Adrenal gland (tissue), 12 donors: ENCODE results near the gene TOR2A. TPM values are rescaled to one million over a fixed set of nuclear protein-coding genes. Genes with fewer than 3 reads are reported as not detected.
A peak's percentile ranks its signal among the peaks of the same experiment; 100 is the strongest.

Source experiments
- DNase-seq, 7 donors: peaks; one replicate each; pipeline ENCODE4 v3.0.0-alpha.2; 2019 to 2020
- H3K27ac ChIP-seq, 5 donors: fragments of 200-600 bp; sonication (generic) in 4 of 5; 1 replicate in 3 of 5; 2 replicates in 2 of 5; pipeline versions ENCODE4 v1.5.1 to v1.8.0; 2016 to 2020; ENCODE audit warnings: mild to moderate bottlenecking in 1 of 5
- H3K27me3 ChIP-seq: fragments of 200-600 bp; 2 replicates; pipeline ENCODE4 v1.8.0; 2021
- H3K36me3 ChIP-seq, 2 donors: fragments of 200-600 bp; replicated peaks in 1 of 2; 1 replicate in 1 of 2; 2 replicates in 1 of 2; pipeline versions ENCODE4 v1.5.1 to v1.8.0; 2018 to 2022
- H3K4me1 ChIP-seq, 2 donors: fragments of 200-600 bp; replicated peaks in 1 of 2; 1 replicate in 1 of 2; 2 replicates in 1 of 2; pipeline versions ENCODE4 v1.5.1 to v1.8.0; 2018 to 2021
- H3K4me3 ChIP-seq, 4 donors: fragments of 200-600 bp; sonication (generic) in 3 of 4; one replicate each; pipeline ENCODE4 v1.5.1; 2016 to 2018
- H3K9me3 ChIP-seq, 3 donors: fragments of 200-600 bp; sonication (generic) in 1 of 3; replicated peaks in 1 of 3; 1 replicate in 2 of 3; 2 replicates in 1 of 3; pipeline versions ENCODE4 v1.5.1 to v1.8.0; 2016 to 2021
- POLR2A ChIP-seq, 2 donors: fragments of 450-650 bp; IDR thresholded peaks; one replicate each; pipeline ENCODE4 v1.6.1; 2017; ENCODE audit warnings: antibody characterized with exemption in 2 of 2, mild to moderate bottlenecking in 2 of 2, moderate library complexity in 1 of 2
- WGBS, 4 donors: extraction: QIAGEN DNeasy Blood & Tissue Kit in 2 of 4; methylation state at CpG; one replicate each; pipeline versions ENCODE4 v1.1.5 to v1.1.7; 2013 to 2017; 5-methylcytosine and 5-hydroxymethylcytosine counted together
- intact Hi-C, 2 donors: fragments of 100-400 bp; cut with DNase I; formaldehyde crosslinking; loops; one replicate each; pipeline versions ENCODE4 v1.14.1 to v1.15.0; 2022 to 2023
- polyA plus RNA-seq, 3 donors: library from polyadenylated mRNA; stranded (reverse); fragments of 200-250 nt in 2 of 3; fragments of 350-450 nt in 1 of 3; fragmentation: Illumina TruSeq in 1 of 3; extraction: RNeasy Lipid Tissue Mini Kit (QIAGEN cat#74804) in 1 of 3; gene quantifications; one replicate each; pipeline ENCODE4 v1.2.3, GENCODE V29; 2013 to 2014
- total RNA-seq, 9 donors: library from RNA; depleted of rRNA in 4 of 9; stranded (reverse); fragments of >200 nt in 4 of 9; fragments of 120-200 nt in 1 of 9; fragmentation: NEBNext Ultra II Directional in 1 of 9; extraction: Animal tissue kit (Norgen Biotek cat#: 25700) in 1 of 9; gene quantifications; one replicate each; pipeline versions ENCODE4 v1.1.0 to v1.2.4, GENCODE V29; 2013 to 2023
- TF ChIP-seq, protein P1 (sequence below), 6 experiments: fragments of 450-650 bp in 4 of 6; fragments of 200-600 bp in 2 of 6; sonication (generic) in 1 of 6; IDR thresholded peaks; 1 replicate in 5 of 6; 2 replicates in 1 of 6; pipeline versions ENCODE4 v1.5.1 to v1.8.0; 2016 to 2021; ENCODE audit warnings: antibody characterized with exemption in 6 of 6, mild to moderate bottlenecking in 2 of 6, moderate library complexity in 1 of 6
- donor health status: healthy with polysubstance abuse.
- donor health status: Bipolar disorder and iron deficiency.
- donor health status: DM: yes; HTN: yes; CAD: no.
- donor health status: DM: no; HTN: no; CAD: no.
- donor health status: DM: no; HTN: no; CAD: no.
- donor health status: DM: yes; HTN: yes; CAD: no.

TOR2A gene
- total and polyA plus RNA-seq, 12 donors, result 4.3 to 30.6 (median 16.3) TPM

DNA sequence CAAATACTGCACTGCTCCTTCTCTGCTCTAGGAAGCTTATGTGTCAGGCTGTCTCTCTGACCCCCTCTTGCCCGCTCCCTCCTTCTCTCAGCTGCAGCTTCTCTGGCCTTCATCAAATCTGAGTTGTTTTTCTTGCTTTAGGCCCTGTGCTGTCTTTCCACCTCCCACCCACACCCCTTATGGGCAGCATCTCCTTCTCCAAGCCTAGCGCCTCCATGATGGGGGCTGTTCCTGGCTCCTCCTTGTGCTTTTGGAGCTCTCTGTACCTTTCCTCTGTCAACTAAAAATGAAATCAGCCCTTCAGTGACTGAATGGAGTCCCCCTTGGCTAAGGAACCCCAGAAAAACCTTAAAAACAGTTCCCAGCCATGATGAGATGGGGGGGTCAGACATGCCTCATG, 35.0 kb downstream of the TOR2A start:
- Histone ChIP-seq H3K9me3 (no peaks in the 10 kb centered on the region), H3K4me3 (no peak overlapping the region), H3K4me1 (peaks cover 0 to 13% of the 10 kb centered on the region in 2 donors), H3K36me3 (no peaks in the 10 kb centered on the region), H3K27me3 (no peaks in the 10 kb centered on the region), H3K27ac (peak overlapping the region in 2 of 5 donors; percentile 87 to 94)
- DNase-seq, result no peak
- intact Hi-C loops, result no loop called here
- no peak for TF ChIP-seq POLR2A (IDR thresholded peaks at IDR 0.05)
- TF ChIP-seq, protein P1, sequence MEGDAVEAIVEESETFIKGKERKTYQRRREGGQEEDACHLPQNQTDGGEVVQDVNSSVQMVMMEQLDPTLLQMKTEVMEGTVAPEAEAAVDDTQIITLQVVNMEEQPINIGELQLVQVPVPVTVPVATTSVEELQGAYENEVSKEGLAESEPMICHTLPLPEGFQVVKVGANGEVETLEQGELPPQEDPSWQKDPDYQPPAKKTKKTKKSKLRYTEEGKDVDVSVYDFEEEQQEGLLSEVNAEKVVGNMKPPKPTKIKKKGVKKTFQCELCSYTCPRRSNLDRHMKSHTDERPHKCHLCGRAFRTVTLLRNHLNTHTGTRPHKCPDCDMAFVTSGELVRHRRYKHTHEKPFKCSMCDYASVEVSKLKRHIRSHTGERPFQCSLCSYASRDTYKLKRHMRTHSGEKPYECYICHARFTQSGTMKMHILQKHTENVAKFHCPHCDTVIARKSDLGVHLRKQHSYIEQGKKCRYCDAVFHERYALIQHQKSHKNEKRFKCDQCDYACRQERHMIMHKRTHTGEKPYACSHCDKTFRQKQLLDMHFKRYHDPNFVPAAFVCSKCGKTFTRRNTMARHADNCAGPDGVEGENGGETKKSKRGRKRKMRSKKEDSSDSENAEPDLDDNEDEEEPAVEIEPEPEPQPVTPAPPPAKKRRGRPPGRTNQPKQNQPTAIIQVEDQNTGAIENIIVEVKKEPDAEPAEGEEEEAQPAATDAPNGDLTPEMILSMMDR (IDR thresholded peaks at IDR 0.05), result no peak
- 89 to 100% (median 96%) methylated on average over 2 of the region's 2 CpGs for WGBS, 4 donors

DNA sequence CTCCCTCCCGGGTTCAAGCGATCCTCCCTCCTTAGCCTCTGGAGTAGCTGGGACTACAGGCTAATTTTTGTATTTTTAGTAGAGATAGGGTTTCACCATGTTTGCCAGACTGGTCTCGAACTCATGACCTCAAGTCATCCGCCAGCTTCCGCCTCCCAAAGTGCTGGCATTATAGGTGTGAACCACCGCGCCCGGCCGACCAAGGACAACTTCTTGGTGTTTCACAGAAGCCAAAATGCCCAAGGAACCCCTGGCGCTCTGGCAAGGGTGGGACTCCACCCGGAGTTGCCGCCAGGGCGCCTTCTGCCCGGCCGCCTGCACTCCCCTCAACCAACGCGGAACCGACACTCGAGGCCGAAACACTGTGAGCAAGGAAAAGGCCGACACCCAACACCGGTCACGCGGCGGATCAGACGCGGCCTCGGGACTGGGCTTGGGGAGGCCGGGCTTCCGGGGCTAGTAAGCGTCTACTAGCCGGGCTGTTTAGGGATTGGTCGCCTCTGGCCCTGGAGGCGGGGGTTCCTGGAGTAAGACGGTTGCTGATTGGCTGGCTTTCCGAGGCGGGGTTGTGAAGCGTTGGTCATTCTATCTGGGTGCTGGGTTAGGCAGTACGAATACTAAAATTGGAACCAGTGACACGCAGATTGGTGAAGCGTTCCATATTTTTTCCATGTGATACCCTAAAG, 36.0 kb downstream of the TOR2A start:
- peak overlapping the region; percentile 69 to 94 (median 87) for H3K27ac ChIP-seq
- no peaks in the 10 kb centered on the region for H3K36me3 ChIP-seq
- peak overlapping the region in 1 of 4 donors; percentile 31 for H3K4me3 ChIP-seq
- H3K4me1 ChIP-seq, result peaks cover 0 to 13% of the 10 kb centered on the region in 2 donors
- no peaks in the 10 kb centered on the region for H3K27me3 ChIP-seq
- TF ChIP-seq POLR2A (IDR thresholded peaks at IDR 0.05), result peak in 1 of 2 donors; percentile 67
- TF ChIP-seq, protein P1 (IDR thresholded peaks at IDR 0.05), result peak in 5 of 6 experiments; percentile 22 to 64 (median 46)
- DNase-seq, result peak; percentile 97 to 99 (median 99)
- no peaks in the 10 kb centered on the region for H3K9me3 ChIP-seq
- intact Hi-C loops, result no loop called here
- 10 to 23% (median 12%) methylated on average over 18 to 41 of the region's 41 CpGs for WGBS, 4 donors

DNA sequence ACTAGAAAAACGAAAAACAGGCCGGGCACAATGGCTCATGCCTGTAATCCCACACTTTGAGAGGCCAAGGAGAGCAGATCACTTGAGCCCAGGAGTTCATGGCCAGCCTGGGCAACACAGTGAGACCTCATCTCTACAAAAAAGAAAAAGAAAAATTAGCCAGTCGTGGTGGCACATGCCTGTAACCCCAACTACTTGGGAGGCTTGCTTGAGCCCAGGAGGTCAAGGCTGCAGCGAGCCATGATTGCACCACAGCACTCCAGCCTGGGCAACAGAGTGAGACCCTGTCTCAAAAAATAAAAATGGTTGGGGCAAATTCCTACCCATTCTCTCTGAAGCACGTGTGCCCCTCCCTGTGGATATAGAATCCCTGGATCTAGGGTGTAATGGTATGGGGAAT, 36.7 kb downstream of the TOR2A start:
- 69 to 74% (median 72%) methylated on average over 5 of the region's 5 CpGs for WGBS, 4 donors
- DNase-seq, result no peak
- no peak overlapping the region for H3K4me3 ChIP-seq
- intact Hi-C loops, result no loop called here
- peak overlapping the region in 3 of 5 donors; percentile 35 to 94 (median 69) for H3K27ac ChIP-seq
- H3K4me1 ChIP-seq, result peaks cover 0 to 13% of the 10 kb centered on the region in 2 donors
- no peaks in the 10 kb centered on the region for H3K9me3 ChIP-seq
- H3K27me3 ChIP-seq, result no peaks in the 10 kb centered on the region
- H3K36me3 ChIP-seq, result no peaks in the 10 kb centered on the region
- TF ChIP-seq, protein P1 (IDR thresholded peaks at IDR 0.05), result no peak
- no peak for TF ChIP-seq POLR2A (IDR thresholded peaks at IDR 0.05)

DNA sequence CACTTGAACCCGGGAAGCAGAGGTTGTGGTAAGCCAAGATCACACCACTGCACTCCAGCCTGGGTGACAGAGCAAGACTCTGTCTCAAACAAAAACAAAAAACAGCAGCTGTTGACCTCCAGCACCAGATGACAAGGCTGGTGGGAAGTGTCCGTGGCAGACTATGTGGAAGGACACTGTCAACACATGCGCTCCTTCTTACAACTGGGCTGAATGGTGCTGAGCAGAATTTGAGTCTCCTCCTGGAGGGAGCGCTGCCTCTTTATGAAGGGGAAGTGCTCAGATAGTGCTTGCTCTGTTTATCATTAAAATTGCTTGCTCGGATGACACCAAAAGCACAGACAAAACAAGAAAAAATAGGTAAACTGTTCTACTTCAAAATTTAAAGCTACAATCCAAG, 37.5 kb downstream of the TOR2A start:
- intact Hi-C loops, result no loop called here
- DNase-seq, result peak in 4 of 7 donors; percentile 43 to 64 (median 47)
- no peaks in the 10 kb centered on the region for H3K9me3 ChIP-seq
- H3K36me3 ChIP-seq, result no peaks in the 10 kb centered on the region
- peak overlapping the region in 4 of 5 donors; percentile 32 to 94 (median 40) for H3K27ac ChIP-seq
- 45 to 64% (median 54%) methylated on average over 5 of the region's 5 CpGs for WGBS, 4 donors
- no peaks in the 10 kb centered on the region for H3K27me3 ChIP-seq
- peaks cover 0 to 13% of the 10 kb centered on the region in 2 donors for H3K4me1 ChIP-seq
- no peak for TF ChIP-seq POLR2A (IDR thresholded peaks at IDR 0.05)
- TF ChIP-seq, protein P1 (IDR thresholded peaks at IDR 0.05), result no peak
- H3K4me3 ChIP-seq, result no peak overlapping the region
